Measurements from ENCODE around the gene MAP3K12. TPM values are rescaled to one million over a fixed set of nuclear protein-coding genes. Genes with fewer than 3 reads are reported as not detected.

Gene MAP3K12
- total RNA-seq, 1 experiment from 2014 or later, result 14.7 TPM

GRCh38 chr12:53502331-53502730 lies 3.1 kb upstream of the MAP3K12 start:
- Histone ChIP-seq H3K4me1 (replicated peaks; ENCODE audit: insufficient read depth) (peaks cover 11% of the 10 kb centered on the region), H3K27me3 (ENCODE audit: insufficient read depth, low read depth) (no peaks in the 10 kb centered on the region), H3K9me3 (ENCODE audit: insufficient read depth, low read depth) (no peaks in the 10 kb centered on the region), H4K20me1 (ENCODE audit: insufficient read depth) (no peaks in the 10 kb centered on the region), H3K4me3 (peak overlapping the region; percentile 77), H3F3A (ENCODE audit: insufficient read depth, low read depth) (peaks cover 9% of the 10 kb centered on the region), H3K27ac (no peak overlapping the region), H2AFZ (no peak overlapping the region), H3K4me2 (peak overlapping the region; percentile 89), H3K79me2 (ENCODE audit: low read depth) (peaks cover 26% of the 10 kb centered on the region), H3K9me2 (ENCODE audit: insufficient read depth) (no peaks in the 10 kb centered on the region), H3K36me3 (ENCODE audit: low read depth) (no peaks in the 10 kb centered on the region)
- no peak for DNase-seq
- POLR2A ChIA-PET (ENCODE audit: unreplicated experiment), result interaction anchor here (0.7 kb wide), 1 partner anchor 74 kb away, joined by 9 read pairs; no protein-coding TSS in a partner anchor
- TF ChIP-seq EZH2 (IDR thresholded peaks at IDR 0.05; ENCODE audit: low read depth), result no peak
- no peak for TF ChIP-seq CTCF (conservative IDR thresholded peaks at IDR 0.05)
- intact Hi-C loops (cut with micrococcal nuclease; ENCODE audit: unreplicated experiment), result loop anchor here (5.0 to 10.0 kb wide), 2 partner anchors 50 to 438 kb away; partner anchors contain the start of gene PCBP2
- no TSS peak for BruUV-seq (replicated peaks)
- CTCF ChIA-PET, result interaction anchor here (0.6 kb wide), 1 partner anchor 175 kb away, joined by 3 read pairs; no protein-coding TSS in a partner anchor

- H3K9me2 ChIP-seq (ENCODE audit: insufficient read depth), result no peaks in the 10 kb centered on the region
- ChIA-PET CTCF (interaction anchor here (0.6 to 1.6 kb wide), 4 partner anchors 146 to 180 kb away, joined by 3 to 14 read pairs (median 4); partner anchors contain the start of genes AAAS and ATP5MC2), POLR2A (ENCODE audit: unreplicated experiment) (interaction anchor here (0.6 to 1.5 kb wide), 8 partner anchors 19 to 422 kb away, joined by 3 to 11 read pairs (median 6); partner anchors contain the start of genes AAAS and SPRYD3)
- H3K36me3 ChIP-seq (ENCODE audit: low read depth), result no peaks in the 10 kb centered on the region
- H3K4me2 ChIP-seq, result peak overlapping the region; percentile 89
- peaks cover 11% of the 10 kb centered on the region for H3K4me1 ChIP-seq (replicated peaks; ENCODE audit: insufficient read depth)
- peak overlapping the region; percentile 75 for H3K27ac ChIP-seq
- H3K4me3 ChIP-seq, result peak overlapping the region; percentile 77
- H3F3A ChIP-seq (ENCODE audit: insufficient read depth, low read depth), result peaks cover 14% of the 10 kb centered on the region
- no peaks in the 10 kb centered on the region for H4K20me1 ChIP-seq (ENCODE audit: insufficient read depth)
- TF ChIP-seq EZH2 (IDR thresholded peaks at IDR 0.05; ENCODE audit: low read depth) (no peak), CTCF (conservative IDR thresholded peaks at IDR 0.05) (no peak)
- H3K9me3 ChIP-seq (ENCODE audit: insufficient read depth, low read depth), result no peaks in the 10 kb centered on the region
- H3K27me3 ChIP-seq (ENCODE audit: insufficient read depth, low read depth), result no peaks in the 10 kb centered on the region
- H2AFZ ChIP-seq, result peak overlapping the region; percentile 92
- peaks cover 26% of the 10 kb centered on the region for H3K79me2 ChIP-seq (ENCODE audit: low read depth)
- no peak for DNase-seq
- intact Hi-C loops (cut with micrococcal nuclease; ENCODE audit: unreplicated experiment), result loop anchor here (2.0 to 10.0 kb wide), 3 partner anchors 49 to 437 kb away; partner anchors contain the start of genes AAAS and PCBP2
- BruUV-seq (replicated peaks), result TSS peak; percentile 48
These were observed 2.4 kb upstream of the MAP3K12 start for GRCh38 chr12:53501615-53502181.

GRCh38 chr12:53500776-53501614 lies 1.7 kb upstream of the MAP3K12 start, which contains the start of gene TARBP2:
TARBP2 (plus strand) TSS chr12:53501283; CDS start chr12:53501409, 126 bp downstream.
- peak within 1 kb of the TSS; percentile 92 for H2AFZ ChIP-seq
- H3K4me3 ChIP-seq, result peak within 1 kb of the TSS; percentile 77
- peak within 1 kb of the TSS; percentile 98 for H3K4me2 ChIP-seq
- no peaks in the 10 kb centered on the region for H3K27me3 ChIP-seq (ENCODE audit: insufficient read depth, low read depth)
- no peaks in the 10 kb centered on the region for H3K9me2 ChIP-seq (ENCODE audit: insufficient read depth)
- peaks cover 17% of the 10 kb centered on the region for H3K4me1 ChIP-seq (replicated peaks; ENCODE audit: insufficient read depth)
- H4K20me1 ChIP-seq (ENCODE audit: insufficient read depth), result no peaks in the 10 kb centered on the region
- peak within 1 kb of the TSS; percentile 81 for H3K27ac ChIP-seq
- H3K9me3 ChIP-seq (ENCODE audit: insufficient read depth, low read depth), result no peaks in the 10 kb centered on the region
- H3K79me2 ChIP-seq (ENCODE audit: low read depth), result peaks cover 26% of the 10 kb centered on the region
- TF ChIP-seq CTCF (conservative IDR thresholded peaks at IDR 0.05), result no peak
- TF ChIP-seq EZH2 (IDR thresholded peaks at IDR 0.05; ENCODE audit: low read depth), result no peak
- H3K36me3 ChIP-seq (ENCODE audit: low read depth), result no peaks in the 10 kb centered on the region
- intact Hi-C loops (cut with micrococcal nuclease; ENCODE audit: unreplicated experiment), result loop anchor here (2.0 to 10.0 kb wide), 3 partner anchors 49 to 436 kb away; partner anchors contain the start of genes AAAS and PCBP2
- BruUV-seq (replicated peaks), result no TSS peak
- ChIA-PET CTCF (interaction anchor here (0.6 to 1.6 kb wide), 7 partner anchors 50 to 495 kb away, joined by 3 to 14 read pairs (median 4); partner anchors contain the start of genes AAAS, ATP5MC2, EIF4B and ITGB7), POLR2A (ENCODE audit: unreplicated experiment) (interaction anchor here (0.5 to 1.5 kb wide), 17 partner anchors 9 to 556 kb away, joined by 3 to 11 read pairs (median 4); partner anchors contain the start of genes AAAS, ATP5MC2 and SPRYD3)
- DNase-seq, result peak; percentile 98
- H3F3A ChIP-seq (ENCODE audit: insufficient read depth, low read depth), result peaks cover 20% of the 10 kb centered on the region

Data from PC-9 (cell line).